ENCODE data around the gene RNF220. TPM values are rescaled to one million over a fixed set of nuclear protein-coding genes. Genes with fewer than 3 reads are reported as not detected.

Gene RNF220
- total RNA-seq, 1 donor from 2014 or later: 84.4 TPM

- TF ChIP-seq CTCF (IDR thresholded peaks at IDR 0.05): no peak
- H3K27ac Mint-ChIP-seq (ENCODE audit: unreplicated experiment): no peak overlapping the region
- DNase-seq (ENCODE audit: extremely low spot score, unreplicated experiment): no peak
Measured at GRCh38 chr1:44616991-44617702, 212.1 kb downstream of the RNF220 start.

GRCh38 chr1:44617703-44618029 lies 212.6 kb downstream of the RNF220 start:
- H3K4me3 Mint-ChIP-seq (ENCODE audit: unreplicated experiment): peak overlapping the region; percentile 60
- no peak for TF ChIP-seq CTCF (IDR thresholded peaks at IDR 0.05)
- no peak for DNase-seq (ENCODE audit: extremely low spot score, unreplicated experiment)
- H3K27ac Mint-ChIP-seq (ENCODE audit: unreplicated experiment): no peak overlapping the region
- peaks cover 18% of the 10 kb centered on the region for H3K27me3 Mint-ChIP-seq (ENCODE audit: unreplicated experiment)
- H3K9me3 Mint-ChIP-seq (ENCODE audit: unreplicated experiment): no peaks in the 10 kb centered on the region
- peaks cover 5% of the 10 kb centered on the region for H3K4me1 Mint-ChIP-seq (ENCODE audit: unreplicated experiment)
- H3K36me3 Mint-ChIP-seq (ENCODE audit: unreplicated experiment): no peaks in the 10 kb centered on the region

More at GRCh38 chr1:44616991-44617702, 212.1 kb downstream of the RNF220 start:
- Mint-ChIP-seq H3K4me1 (ENCODE audit: unreplicated experiment) (peaks cover 5% of the 10 kb centered on the region), H3K4me3 (ENCODE audit: unreplicated experiment) (peak overlapping the region; percentile 61), H3K9me3 (ENCODE audit: unreplicated experiment) (no peaks in the 10 kb centered on the region), H3K36me3 (ENCODE audit: unreplicated experiment) (no peaks in the 10 kb centered on the region), H3K27me3 (ENCODE audit: unreplicated experiment) (peaks cover 22% of the 10 kb centered on the region)

- Mint-ChIP-seq H3K4me3 (ENCODE audit: unreplicated experiment) (no peak overlapping the region), H3K36me3 (ENCODE audit: unreplicated experiment) (no peaks in the 10 kb centered on the region), H3K27me3 (ENCODE audit: unreplicated experiment) (peaks cover 16% of the 10 kb centered on the region), H3K4me1 (ENCODE audit: unreplicated experiment) (peaks cover 5% of the 10 kb centered on the region), H3K9me3 (ENCODE audit: unreplicated experiment) (no peaks in the 10 kb centered on the region), H3K27ac (ENCODE audit: unreplicated experiment) (no peak overlapping the region)
- TF ChIP-seq CTCF (IDR thresholded peaks at IDR 0.05): no peak
- DNase-seq (ENCODE audit: extremely low spot score, unreplicated experiment): no peak
Measured at GRCh38 chr1:44619261-44619900, 214.3 kb downstream of the RNF220 start.

GRCh38 chr1:44620072-44620471 lies 215.0 kb downstream of the RNF220 start:
- Mint-ChIP-seq H3K27ac (ENCODE audit: unreplicated experiment) (no peak overlapping the region), H3K4me3 (ENCODE audit: unreplicated experiment) (no peak overlapping the region), H3K27me3 (ENCODE audit: unreplicated experiment) (peaks cover 13% of the 10 kb centered on the region), H3K4me1 (ENCODE audit: unreplicated experiment) (peaks cover 5% of the 10 kb centered on the region), H3K36me3 (ENCODE audit: unreplicated experiment) (no peaks in the 10 kb centered on the region), H3K9me3 (ENCODE audit: unreplicated experiment) (no peaks in the 10 kb centered on the region)
- no peak for DNase-seq (ENCODE audit: extremely low spot score, unreplicated experiment)
- TF ChIP-seq CTCF (IDR thresholded peaks at IDR 0.05): no peak

GRCh38 chr1:44621841-44622286 lies 216.8 kb downstream of the RNF220 start:
- Mint-ChIP-seq H3K27me3 (ENCODE audit: unreplicated experiment) (peaks cover 7% of the 10 kb centered on the region), H3K36me3 (ENCODE audit: unreplicated experiment) (no peaks in the 10 kb centered on the region), H3K9me3 (ENCODE audit: unreplicated experiment) (no peaks in the 10 kb centered on the region), H3K27ac (ENCODE audit: unreplicated experiment) (no peak overlapping the region), H3K4me3 (ENCODE audit: unreplicated experiment) (no peak overlapping the region), H3K4me1 (ENCODE audit: unreplicated experiment) (peaks cover 2% of the 10 kb centered on the region)
- no peak for DNase-seq (ENCODE audit: extremely low spot score, unreplicated experiment)
- no peak for TF ChIP-seq CTCF (IDR thresholded peaks at IDR 0.05)

Data from osteocyte (in vitro differentiated cells).